GM19463 (cell line): Measurements from ENCODE around the gene AHI1.
"Not testable (repeated sequence)": the region's sequence is repeated elsewhere in the genome, so short reads cannot be mapped to it uniquely, and the experiment has no call there.

Source experiments
- ATAC-seq: cut with Tn5 transposase; IDR thresholded peaks from one replicate; pipeline ENCODE4 v1.9.1; 2021; ENCODE audit warnings: mild to moderate bottlenecking, moderate library complexity; ENCODE audit not compliant: unreplicated experiment

The AHI1 gene

DNA sequence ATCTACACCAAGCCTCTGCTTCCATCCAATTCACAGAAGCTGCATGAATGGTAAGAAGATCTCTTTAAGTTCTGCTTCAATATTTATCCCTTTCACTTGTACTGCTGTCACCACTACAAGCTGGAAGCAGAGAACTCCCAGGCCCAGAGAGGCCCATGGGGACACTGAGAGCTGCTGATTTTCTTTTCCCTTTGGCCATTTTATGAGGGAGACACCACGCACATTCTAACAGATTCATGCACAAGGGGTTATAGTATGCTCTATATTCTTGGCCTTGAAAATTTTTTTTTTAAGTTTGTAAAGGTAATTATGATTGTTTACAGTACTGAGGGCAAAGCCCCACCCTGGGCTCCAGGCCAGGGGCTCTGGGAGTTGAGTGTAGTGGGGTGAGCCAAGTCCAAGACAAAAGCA, 228.1 kb downstream of the AHI1 start:
- ATAC-seq = no peak

DNA sequence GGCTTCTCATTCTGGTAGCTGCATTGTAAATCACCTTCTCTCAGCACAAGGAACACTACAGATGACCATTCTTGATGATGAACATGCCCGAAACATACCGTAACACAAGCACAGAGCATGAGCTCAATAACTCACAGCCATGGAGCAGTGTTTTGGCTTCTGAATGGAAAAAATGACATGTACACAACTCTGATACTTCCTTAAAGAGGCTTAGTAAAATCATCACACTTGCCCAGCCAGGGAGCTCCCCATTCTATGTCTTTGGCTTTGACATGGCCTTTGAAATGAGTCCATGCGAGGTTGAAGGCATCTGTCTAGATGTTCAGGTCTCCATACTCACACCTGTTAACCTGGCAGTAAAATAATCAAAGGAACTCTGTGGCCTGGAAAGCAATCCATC, 228.8 kb downstream of the AHI1 start:
- no peak for ATAC-seq

DNA sequence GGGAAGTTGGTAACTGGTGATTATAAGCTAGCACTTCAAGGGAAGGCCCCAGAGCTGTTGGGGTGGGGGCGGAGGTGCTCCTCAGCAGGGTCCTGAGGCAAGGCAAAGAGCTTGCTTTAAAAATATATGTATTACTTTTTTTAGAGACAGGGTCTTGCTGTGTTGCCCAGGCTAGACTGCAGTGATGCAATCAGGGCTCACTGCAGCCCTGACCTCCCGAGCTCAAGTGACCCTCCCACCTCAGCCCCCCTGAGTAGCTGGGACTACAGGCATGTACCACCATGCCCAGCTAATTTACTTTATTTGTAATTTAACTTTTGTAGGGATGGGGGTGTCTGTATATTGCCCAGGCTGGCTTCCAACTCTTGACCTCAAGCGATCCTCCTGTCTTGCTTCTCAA, 229.3 kb downstream of the AHI1 start:
- no peak for ATAC-seq

DNA sequence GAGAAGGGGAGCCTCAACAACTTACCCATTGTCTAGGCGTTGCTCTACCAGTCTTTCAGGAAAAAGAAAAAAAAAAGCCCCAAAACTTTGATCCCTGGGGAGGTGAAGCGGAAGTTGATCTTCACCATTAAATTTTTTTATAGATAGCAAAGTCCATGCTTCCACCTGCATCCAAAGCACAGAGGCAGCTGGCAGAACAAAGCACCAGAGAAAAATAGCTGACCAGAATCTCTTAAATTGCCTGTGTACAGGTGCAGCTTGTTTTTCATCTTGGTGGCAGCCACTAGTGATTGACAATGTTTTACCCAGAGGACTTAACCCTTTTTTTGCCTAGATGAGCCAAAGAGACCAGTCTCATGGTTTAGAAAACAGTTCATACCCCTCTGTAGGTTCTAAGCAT, 230.5 kb downstream of the AHI1 start:
- ATAC-seq = no peak

DNA sequence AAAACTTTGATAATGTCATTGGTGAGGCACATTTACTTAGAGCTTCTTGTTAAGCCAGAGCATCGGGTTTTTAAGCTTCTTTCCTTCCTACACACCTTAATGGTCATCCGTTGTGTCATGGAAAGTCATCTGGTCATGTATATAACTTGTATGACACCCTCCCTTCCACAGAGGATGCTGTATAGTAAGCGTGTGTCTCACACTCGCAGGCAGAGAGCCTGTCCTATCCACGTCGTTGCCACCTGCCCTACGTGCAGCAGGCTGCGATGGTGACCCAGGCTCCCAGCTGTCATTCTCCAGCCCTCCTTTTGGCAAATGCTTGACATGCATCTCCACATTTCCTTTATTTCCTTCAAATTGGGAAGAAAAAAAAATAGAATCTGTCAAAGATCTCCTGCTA, 230.9 kb downstream of the AHI1 start:
- ATAC-seq = no peak

DNA sequence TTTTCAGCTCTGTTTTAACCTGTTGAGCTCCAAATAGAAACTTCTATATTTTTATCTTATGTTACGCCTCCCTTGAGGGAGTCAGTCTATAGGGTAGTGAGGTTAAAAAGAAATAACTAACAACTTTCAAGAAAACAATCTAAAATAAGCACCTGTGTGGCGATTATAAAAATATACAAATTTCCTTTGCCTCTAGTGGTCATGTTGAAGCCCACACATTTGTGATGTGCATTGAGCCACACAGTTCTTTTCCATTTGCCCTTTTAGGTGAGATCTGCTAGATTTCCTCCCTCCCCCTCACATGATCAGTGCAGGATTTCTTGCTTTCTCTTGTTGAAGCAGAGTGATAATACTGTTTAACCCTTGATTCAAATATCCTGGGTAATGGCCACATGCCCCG, 232.3 kb downstream of the AHI1 start:
- no peak for ATAC-seq

DNA sequence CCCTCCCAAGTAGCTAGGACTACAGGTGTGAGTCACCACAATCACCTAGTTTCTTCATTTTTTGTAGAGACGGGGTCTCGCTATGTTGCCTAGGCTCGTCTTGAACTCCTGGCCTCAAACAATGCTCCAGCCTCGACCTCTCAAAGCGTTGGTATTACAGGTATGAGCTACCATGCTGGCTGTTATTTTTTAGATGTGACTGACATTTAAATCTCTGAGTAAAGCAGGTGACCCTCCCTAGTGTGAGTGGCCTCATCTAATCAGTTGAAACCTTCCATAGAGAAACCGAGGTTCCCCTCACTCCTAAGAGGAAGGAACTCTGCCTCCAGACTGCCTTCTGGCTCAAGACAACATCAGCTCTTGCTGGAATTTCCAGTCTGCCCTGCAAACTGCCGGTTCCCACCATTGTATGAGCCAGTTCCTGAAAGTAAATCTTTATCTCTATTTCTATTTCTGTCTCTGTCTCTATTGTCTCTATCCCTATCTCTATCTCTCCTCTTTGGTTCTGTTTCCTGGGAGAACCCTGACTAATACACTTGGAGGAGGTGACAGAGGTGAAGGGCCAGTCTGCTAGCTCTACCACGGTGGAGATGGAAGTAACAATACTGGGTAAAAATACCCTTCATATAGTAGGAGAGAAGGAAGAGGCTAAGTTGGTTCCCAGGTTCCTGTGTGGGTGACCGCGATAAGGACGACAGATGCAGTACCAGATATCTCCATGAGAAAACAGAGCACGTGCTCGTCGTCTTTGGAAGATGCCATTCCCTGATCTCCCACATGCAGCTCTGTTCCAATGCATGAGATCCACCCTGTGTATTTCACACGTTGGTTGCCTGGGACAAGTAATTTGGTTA, 235.4 kb downstream of the AHI1 start:
- ATAC-seq = no peak

DNA sequence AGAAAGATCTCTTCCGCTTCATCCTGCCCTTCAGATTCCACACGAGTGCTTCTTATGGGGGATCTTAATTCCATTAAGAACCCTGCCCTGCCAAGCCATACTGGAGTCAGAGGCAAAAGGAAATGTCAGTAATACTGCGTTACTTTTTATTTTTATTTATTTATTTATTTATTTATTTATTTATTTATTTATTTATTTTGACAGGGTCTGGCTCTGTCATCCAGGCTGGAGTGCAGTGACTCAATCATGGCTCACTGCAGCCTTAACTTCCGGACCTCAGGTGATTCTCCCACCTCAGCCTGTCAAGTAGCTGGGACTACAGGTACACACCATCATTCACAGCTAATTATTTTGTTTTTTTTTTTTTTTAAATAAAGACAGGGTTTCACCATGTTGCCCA, 236.9 kb downstream of the AHI1 start:
- ATAC-seq = no peak

DNA sequence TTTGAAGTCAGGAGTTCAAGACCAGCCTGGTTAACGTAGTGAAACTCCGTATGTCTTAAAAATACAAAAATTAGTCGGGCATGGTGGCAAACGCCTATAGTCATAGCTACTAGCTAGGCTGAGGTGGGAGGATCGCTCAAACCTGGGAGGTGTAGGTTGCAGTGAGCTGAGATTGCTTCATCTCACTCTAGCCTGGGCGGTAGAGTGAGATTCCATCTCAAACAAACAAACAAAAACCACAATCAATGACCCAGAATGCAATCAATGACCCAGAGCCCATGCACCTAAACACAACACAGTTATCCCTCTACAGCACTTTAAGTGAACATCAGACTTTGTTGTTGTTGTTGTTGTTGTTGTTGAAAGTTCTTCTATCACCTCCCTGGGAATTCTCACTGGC, 238.6 kb downstream of the AHI1 start:
- ATAC-seq = no peak

DNA sequence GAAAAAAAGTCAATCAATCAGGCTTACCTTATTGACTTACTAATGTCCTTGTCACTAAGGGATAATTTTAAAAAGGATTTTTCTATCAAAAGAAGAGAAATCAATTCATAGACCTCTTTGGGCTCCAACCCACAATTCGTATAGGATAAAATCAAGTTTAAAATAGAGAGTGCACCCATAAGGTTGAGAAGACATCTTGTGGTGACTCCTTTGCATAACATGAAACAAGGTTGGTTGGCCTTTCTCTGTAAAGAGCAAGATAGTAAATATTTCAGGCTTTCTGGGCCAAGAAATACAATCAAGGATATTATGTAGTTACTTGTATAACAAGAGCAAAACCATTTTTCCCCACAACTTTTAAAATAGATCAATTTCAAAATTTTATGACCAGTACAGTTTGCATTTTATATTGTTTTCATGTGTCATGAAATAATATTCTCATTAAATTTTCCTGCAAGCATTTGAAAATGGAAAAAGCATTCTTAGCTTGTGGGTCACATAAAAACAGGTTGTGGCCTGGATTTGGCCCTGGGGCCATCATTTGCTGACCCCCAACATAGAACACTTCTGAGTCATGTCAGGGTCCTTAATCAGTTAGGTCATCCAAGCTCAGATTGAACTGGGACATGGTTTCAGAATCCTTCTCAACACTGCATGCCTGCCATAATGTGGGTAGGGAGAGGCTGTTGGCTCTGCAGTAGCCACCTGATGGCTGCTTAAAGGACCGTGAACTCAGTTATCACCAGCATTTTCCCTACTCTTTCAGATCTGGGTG, 239.7 kb downstream of the AHI1 start:
- ATAC-seq = no peak

DNA sequence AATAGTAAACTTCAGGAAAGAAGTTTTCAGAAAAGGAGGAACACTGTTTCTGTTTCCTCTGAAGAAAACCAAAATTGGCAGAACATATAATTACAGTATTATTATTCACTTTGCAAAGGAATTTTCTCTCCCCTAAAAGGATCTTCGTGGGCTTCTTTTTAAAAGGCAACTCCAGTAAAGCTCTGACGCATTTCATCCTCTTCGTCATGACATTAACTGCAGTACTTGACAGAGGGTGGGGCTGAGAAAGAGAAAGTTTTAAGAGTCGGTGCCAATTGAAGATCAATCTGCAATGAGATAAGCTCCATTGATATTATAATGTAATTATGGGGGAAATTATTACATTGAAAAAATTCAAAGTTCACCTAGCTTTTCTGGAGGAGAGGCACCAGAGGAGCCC, 240.7 kb downstream of the AHI1 start:
- no peak for ATAC-seq

DNA sequence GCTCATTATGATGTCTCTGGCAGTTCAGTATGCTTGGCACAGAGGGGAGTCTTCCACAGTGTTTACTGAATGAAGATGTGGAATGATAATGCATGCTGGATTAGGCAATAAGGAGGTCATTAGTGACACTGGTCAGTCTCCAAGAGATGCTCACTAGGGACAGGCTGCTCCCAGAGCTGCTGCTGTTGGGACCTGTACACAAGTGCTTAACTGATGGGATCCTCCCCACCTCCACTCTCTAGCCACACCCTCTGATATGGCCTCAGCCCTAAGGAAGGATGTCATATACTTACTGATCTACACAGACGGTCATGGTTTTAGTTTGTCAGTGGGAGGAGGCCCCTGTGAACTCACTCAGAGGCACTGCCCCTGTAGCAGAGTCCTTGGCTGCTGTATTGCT, 243.1 kb downstream of the AHI1 start:
- ATAC-seq = no peak

DNA sequence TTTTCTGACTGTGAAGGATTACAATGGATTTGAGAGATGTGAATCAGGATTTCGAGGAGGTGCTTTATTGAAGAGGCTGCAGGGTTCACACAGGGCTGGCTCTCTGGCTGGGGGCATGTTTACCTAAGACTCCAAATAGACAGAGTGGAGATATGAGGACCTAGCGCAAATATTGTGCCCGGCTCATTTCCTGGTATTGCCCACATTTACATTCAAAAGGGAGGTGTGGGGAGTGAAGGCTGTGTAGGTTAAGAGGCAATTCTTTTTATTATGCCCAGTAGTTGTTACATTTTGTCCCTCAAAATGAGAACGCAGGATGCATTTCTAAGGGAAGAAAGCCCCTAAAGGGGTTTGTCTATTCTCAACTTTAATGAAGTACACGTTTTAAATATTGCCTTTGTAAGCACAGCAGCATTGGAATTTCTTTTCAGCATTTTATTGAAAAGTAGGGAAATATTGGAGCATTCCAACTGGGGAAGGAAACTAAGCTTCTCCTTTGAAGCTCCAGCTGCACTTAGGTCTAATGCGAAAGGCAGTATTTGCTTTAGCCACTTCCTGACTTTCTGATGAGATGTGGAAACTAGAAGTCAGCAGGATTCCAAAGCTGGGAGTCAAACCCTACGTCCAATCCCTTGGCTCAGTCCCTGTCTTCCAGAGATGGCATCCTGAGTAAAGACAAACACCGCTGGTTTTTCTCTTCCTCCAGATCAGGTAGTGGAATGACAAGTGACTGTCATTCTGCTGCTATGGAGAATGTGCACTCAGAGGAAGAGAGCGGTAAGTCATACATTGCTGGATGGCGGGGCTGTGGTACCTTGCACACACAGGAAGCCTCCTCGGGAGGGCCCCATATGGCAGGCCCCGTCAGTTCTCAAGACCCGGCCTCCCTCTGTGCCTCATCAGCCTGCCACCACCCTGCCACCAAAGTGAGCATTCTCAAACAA, 245.8 kb downstream of the AHI1 start:
- no peak for ATAC-seq

DNA sequence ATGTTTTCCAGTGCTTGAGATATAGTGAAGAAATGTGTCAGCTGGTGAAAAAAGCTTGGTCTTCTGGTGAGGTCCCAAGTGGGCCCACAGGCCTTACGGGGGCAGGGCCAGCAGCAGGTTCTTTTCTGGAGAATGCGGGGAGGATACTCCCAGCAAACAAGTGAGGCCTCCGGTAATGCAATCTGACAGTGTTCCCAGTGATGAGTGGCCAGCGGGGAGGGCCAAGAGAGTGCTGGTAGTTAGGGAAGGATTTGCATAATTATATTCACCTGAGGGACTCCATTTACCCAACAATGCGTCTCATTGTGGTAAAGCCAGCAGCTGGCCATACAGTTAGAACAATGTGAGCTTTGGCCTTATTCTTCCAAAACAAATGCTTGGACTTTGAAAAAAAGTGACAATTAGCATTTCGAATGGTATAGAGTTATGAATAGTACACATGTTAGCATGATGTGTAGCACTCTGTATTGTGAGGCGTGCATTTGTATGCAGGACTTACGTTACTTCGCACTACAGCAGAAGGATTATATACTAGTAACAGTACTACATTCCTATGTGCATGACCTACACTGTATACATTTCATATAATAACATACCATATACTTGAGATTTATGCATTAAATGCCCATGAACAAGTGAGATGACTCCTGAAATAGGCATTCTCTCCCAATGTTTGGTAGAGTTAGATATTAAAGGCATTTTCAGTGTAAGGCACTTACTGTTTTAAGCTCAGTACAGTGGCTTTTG, 246.6 kb downstream of the AHI1 start:
- ATAC-seq = no peak

DNA sequence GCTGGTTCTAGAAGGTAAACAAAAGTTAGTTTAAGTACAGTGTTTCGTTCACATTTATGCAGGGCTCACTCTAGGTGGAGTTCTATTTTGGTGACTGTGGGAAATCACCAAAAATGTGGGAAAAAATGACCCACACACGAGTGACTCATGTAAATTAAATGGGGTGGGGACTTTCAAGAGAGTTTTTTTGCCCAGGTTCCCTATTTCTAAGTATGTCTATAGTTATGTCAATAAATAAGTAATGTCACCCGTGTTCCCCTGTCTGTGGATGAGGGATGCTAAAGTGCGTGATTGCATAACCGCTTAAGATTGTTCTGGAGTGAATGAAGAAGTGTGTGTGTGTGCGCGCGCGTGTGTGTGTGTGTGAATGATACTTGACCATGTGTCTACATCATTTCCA, 247.3 kb downstream of the AHI1 start:
- no peak for ATAC-seq

DNA sequence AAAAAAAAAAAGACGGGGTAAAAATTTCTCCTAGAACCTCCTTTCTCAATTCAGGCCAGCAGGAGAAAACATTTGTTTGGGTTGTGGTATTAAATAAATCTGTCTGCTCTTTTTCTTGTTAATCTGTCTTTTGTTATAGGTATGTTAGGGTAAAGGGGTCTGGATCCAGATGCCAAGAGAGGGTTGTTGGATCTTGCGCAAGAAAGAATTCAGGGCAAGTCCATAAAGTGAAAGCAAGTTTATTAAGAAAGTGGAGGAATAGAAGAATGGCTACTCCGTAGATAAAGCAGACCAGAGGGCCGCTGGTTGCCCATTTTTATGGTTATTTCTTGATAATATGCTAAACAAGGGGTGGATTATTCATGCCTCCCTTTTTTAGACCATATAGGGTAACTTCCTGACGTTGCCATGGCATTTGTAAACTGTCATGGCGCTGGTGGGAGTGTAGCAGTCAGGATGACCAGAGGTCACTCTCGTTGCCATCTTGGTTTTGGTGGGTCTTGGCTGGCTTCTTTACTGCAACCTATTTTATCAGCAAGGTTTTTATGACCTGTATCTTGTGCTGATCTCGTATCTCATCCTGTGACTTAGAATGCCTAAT, 251.0 kb downstream of the AHI1 start:
- ATAC-seq = not testable (repeated sequence)

DNA sequence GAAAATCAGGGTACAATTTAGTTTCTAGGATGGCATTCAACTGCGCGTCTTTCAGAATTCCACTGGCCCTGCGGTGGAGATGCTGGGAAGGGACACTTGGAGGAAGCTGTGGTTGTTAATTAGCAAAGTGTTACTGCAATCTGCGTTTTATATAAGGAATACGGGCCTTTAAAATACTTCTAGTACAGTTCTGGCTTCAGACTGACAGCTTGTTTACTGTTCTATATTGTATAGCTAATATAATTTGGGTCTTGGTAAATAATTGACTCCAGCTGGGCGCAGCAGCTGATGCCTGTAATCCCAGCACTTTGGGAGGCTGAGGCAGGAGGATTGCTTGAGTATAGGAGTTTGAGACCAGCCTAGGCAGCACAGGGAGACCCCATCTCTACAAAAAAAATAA, 252.7 kb downstream of the AHI1 start:
- no peak for ATAC-seq

DNA sequence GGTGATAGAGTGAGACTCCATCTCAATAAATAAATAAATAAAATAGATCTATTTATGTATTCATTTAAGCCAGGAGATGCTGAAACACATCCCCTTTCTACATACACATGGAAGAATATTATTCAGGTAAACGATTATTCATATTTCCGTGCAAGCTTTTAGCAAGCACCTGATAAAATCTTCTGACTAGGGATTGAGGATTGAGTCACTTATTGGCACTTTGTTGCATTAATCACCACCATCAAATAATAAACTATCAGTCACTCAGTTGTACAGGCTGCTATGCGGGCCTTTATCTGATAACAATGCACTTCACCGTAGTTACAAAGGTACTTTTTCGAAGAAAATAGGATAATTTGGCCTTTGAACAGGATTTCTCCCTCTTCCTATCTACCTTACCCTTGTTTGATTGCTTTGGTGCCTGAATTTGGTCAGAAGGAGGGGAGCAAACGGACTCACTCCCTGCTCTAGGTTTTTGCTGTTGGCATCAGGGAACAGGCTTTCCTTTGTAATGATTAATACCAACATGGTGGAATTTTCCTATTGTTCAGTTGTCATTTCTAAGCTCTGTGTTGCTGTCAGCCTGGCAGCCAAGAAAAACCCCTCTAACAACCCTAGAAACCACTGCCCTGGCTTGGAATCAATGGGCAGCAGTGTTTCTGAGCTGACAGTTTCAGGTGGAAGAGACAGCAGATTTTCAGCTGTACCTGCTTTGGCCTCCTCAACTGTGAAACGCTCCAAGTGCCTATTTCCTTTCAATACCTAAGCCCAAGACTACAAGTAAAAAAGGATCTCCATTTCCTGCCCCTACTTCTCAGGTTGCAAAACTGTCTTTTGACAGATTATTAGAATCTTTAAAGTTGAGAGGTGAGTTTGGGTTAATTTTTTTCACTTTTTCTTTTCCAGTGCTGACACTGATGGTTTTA, 253.4 kb downstream of the AHI1 start:
- no peak for ATAC-seq

DNA sequence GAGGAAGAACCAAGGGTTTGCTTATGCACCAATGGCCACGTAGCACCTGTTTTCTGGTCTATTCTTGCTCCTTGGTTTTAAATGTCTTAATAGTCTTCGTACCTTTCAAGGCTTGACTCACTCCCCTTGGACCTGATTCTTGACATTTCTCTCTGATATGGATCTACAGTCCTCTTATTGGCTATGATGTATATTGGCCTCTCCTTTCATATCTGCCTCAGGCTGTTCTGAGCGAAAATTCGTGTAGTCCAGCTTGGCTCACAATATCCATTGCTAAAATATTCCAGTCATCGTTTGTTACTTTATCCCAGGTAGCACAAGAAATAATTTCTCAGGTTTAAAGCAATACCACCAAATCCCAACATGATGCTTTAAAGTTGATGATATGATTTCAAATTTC, 256.8 kb downstream of the AHI1 start:
- no peak for ATAC-seq
